Measurements from ENCODE around the gene SLC17A7. TPM values are rescaled to one million over a fixed set of nuclear protein-coding genes. Genes with fewer than 3 reads are reported as not detected.

SLC17A7 gene
- total and polyA plus RNA-seq, 10 donors = 0.07 to 0.13 (median 0.10) TPM; not detected in 5

- no peak for DNase-seq
- no peak for TF ChIP-seq CTCF (IDR thresholded peaks at IDR 0.05 in 8 of 11, conservative IDR thresholded peaks at IDR 0.05 in 3 of 11)
- no peak for TF ChIP-seq POLR2A (IDR thresholded peaks at IDR 0.05)
- no peak for TF ChIP-seq POLR2AphosphoS5 (IDR thresholded peaks at IDR 0.05)
- Histone ChIP-seq H3K4me1 (peaks cover 0 to 14% (median 0%) of the 10 kb centered on the region in 6 donors), H3K27me3 (replicated peaks in 1 of 7) (peaks cover 0 to 18% (median 0%) of the 10 kb centered on the region in 7 donors), H3K4me3 (no peak overlapping the region), H3K9me3 (no peaks in the 10 kb centered on the region), H3K36me3 (no peaks in the 10 kb centered on the region), H3K27ac (no peak overlapping the region)
- 76 to 91% (median 84%) methylated on average over 6 of the region's 6 CpGs for WGBS, 5 donors
- intact Hi-C loops (cut with DNase I; ENCODE audit: low total_unique reads) = no loop called here
Measured at GRCh38 chr19:49398931-49399330, 42.4 kb downstream of the SLC17A7 start.

DNA sequence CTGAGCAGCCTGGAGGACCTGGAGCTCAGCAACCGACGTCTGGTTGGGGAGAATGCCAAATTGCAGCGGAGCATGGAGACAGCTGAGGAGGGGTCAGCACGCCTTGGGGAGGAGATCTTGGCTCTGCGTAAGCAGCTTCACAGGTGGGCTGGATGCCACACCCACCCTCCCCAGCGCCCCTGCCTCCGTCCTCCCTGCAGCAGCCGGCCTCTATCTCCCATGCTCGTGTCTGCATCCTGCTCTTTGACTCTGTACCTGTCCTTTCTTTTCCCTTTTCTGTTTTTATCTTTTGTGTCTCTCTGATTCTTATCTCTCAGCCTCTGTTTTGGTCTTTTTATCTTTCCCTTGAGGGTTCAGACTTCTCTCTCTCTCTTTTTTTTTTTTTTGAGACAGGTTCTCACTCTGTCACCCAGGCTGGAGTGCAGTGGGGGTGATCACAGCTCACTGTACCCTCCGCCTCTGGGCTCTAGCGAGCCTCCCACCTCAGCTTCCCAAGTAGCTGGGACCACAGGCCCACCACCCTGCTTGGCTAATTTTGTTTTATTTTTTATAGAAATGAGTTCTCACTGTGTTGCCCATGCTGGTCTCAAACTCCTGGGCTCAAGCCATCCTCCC, 43.2 kb downstream of the SLC17A7 start:
- Histone ChIP-seq H3K27me3 (replicated peaks in 1 of 7) (peaks cover 0 to 20% (median 0%) of the 10 kb centered on the region in 7 donors), H3K4me1 (peaks cover 0 to 7% (median 0%) of the 10 kb centered on the region in 6 donors), H3K36me3 (no peaks in the 10 kb centered on the region), H3K9me3 (no peaks in the 10 kb centered on the region), H3K4me3 (no peak overlapping the region), H3K27ac (no peak overlapping the region)
- TF ChIP-seq POLR2AphosphoS5 (IDR thresholded peaks at IDR 0.05) (no peak), CTCF (IDR thresholded peaks at IDR 0.05 in 8 of 11, conservative IDR thresholded peaks at IDR 0.05 in 3 of 11) (no peak)
- WGBS, 5 donors = 70 to 87% (median 75%) methylated on average over 10 to 11 of the region's 11 CpGs
- DNase-seq = no peak
- intact Hi-C loops (cut with DNase I; ENCODE audit: low total_unique reads) = no loop called here

GRCh38 chr19:49396738-49397505, 44.4 kb downstream of the SLC17A7 start:
- WGBS, 5 donors = 77 to 81% (median 79%) methylated on average over 8 of the region's 8 CpGs
- H3K4me3 ChIP-seq = no peak overlapping the region
- H3K27ac ChIP-seq = no peak overlapping the region
- peaks cover 0 to 20% (median 0%) of the 10 kb centered on the region in 7 donors for H3K27me3 ChIP-seq (replicated peaks in 1 of 7)
- DNase-seq = no peak
- no peak for TF ChIP-seq POLR2A (IDR thresholded peaks at IDR 0.05)
- TF ChIP-seq CTCF (IDR thresholded peaks at IDR 0.05 in 8 of 11, conservative IDR thresholded peaks at IDR 0.05 in 3 of 11) = no peak
- TF ChIP-seq POLR2AphosphoS5 (IDR thresholded peaks at IDR 0.05) = no peak
- no peaks in the 10 kb centered on the region for H3K9me3 ChIP-seq
- peaks cover 0 to 5% (median 2%) of the 10 kb centered on the region in 6 donors for H3K4me1 ChIP-seq
- H3K36me3 ChIP-seq = no peaks in the 10 kb centered on the region
- intact Hi-C loops (cut with DNase I; ENCODE audit: low total_unique reads) = no loop called here

All from spleen (tissue), 11 donors.